Liver (tissue), 3 donors: Measurements from ENCODE around the gene CFTR.

ENCODE experiments used
- GABPA ChIP-seq, 2 donors: IDR thresholded peaks in 1 of 2; conservative IDR thresholded peaks in 1 of 2; 2 replicates each; pipeline ENCODE4 v1.6.1; 2016; ENCODE audit warnings: antibody characterized with exemption in 2 of 2, mild to moderate bottlenecking in 1 of 2, moderate library complexity in 1 of 2
- HNF4A ChIP-seq, 2 donors: conservative IDR thresholded peaks; 2 replicates each; pipeline ENCODE4 v1.6.1; 2016; ENCODE audit warnings: antibody characterized with exemption in 2 of 2, mild to moderate bottlenecking in 2 of 2
- HNF4G ChIP-seq: IDR thresholded peaks from 2 replicates; pipeline ENCODE4 v1.6.1; 2016; ENCODE audit warnings: antibody characterized with exemption
- JUND ChIP-seq, 2 donors: IDR thresholded peaks; 2 replicates each; pipeline ENCODE4 v1.6.1; 2016; ENCODE audit warnings: antibody characterized with exemption in 2 of 2
- REST ChIP-seq: IDR thresholded peaks from 2 replicates; pipeline ENCODE4 v1.6.1; 2016; ENCODE audit warnings: antibody characterized with exemption, mild to moderate bottlenecking
- YY1 ChIP-seq: IDR thresholded peaks from 2 replicates; pipeline ENCODE4 v1.6.1; 2016; ENCODE audit warnings: antibody characterized with exemption, mild to moderate bottlenecking
- TF ChIP-seq, protein P1 (sequence below): fragments of 150-350 bp; IDR thresholded peaks from 2 replicates; pipeline ENCODE4 v1.5.1; 2017; ENCODE audit warnings: improper control_type of control experiment, low read depth, low read length; ENCODE audit not compliant: missing input control
- donor health status: healthy.
- donor health status: healthy.

- TF ChIP-seq, protein P1, sequence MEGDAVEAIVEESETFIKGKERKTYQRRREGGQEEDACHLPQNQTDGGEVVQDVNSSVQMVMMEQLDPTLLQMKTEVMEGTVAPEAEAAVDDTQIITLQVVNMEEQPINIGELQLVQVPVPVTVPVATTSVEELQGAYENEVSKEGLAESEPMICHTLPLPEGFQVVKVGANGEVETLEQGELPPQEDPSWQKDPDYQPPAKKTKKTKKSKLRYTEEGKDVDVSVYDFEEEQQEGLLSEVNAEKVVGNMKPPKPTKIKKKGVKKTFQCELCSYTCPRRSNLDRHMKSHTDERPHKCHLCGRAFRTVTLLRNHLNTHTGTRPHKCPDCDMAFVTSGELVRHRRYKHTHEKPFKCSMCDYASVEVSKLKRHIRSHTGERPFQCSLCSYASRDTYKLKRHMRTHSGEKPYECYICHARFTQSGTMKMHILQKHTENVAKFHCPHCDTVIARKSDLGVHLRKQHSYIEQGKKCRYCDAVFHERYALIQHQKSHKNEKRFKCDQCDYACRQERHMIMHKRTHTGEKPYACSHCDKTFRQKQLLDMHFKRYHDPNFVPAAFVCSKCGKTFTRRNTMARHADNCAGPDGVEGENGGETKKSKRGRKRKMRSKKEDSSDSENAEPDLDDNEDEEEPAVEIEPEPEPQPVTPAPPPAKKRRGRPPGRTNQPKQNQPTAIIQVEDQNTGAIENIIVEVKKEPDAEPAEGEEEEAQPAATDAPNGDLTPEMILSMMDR, result no peak
- TF ChIP-seq HNF4A (conservative IDR thresholded peaks at IDR 0.05) (no peak), JUND (IDR thresholded peaks at IDR 0.05) (no peak), GABPA (IDR thresholded peaks at IDR 0.05 in 1 of 2, conservative IDR thresholded peaks at IDR 0.05 in 1 of 2) (no peak), REST (no peak), HNF4G (no peak), YY1 (no peak)
Observed at GRCh38 chr7:117597755-117598154, 117.9 kb downstream of the CFTR start.
